OCI-LY1 (cell line): ENCODE results near the gene ACSL6.

Experiments
- H2AFZ ChIP-seq: fragments of 200-600 bp; sonication (generic), shearing (Covaris generic); 2 replicates; pipeline ENCODE4 v1.6.0; 2014; ENCODE audit warnings: antibody characterized with exemption, mild to moderate bottlenecking, low read length
- H3F3A ChIP-seq: fragments of 200-600 bp; sonication (generic), shearing (Covaris generic); 2 replicates; pipeline ENCODE4 v1.6.0; 2014; ENCODE audit warnings: mild to moderate bottlenecking, antibody characterized with exemption, low read length, moderate library complexity; ENCODE audit not compliant: insufficient read depth
- H3K27ac ChIP-seq: fragments of 200-600 bp; sonication (generic); 2 replicates; pipeline ENCODE4 v1.5.1; 2014; ENCODE audit warnings: low read length, mixed run types, mild to moderate bottlenecking, low read depth; ENCODE audit not compliant: poor library complexity, severe bottlenecking
- H3K27me3 ChIP-seq: fragments of 200-600 bp; sonication (generic); 2 replicates; pipeline ENCODE4 v1.6.0; 2014; ENCODE audit warnings: antibody characterized with exemption, mild to moderate bottlenecking, low read length, moderate library complexity; ENCODE audit not compliant: insufficient read depth
- H3K36me3 ChIP-seq: fragments of 200-600 bp; sonication (generic); 2 replicates; pipeline ENCODE4 v1.6.1; 2014; ENCODE audit warnings: mild to moderate bottlenecking, antibody characterized with exemption, low read length, moderate library complexity, mixed read lengths; ENCODE audit not compliant: insufficient read depth
- H3K4me1 ChIP-seq: fragments of 200-600 bp; sonication (generic); 2 replicates; pipeline ENCODE4 v1.5.1; 2014; ENCODE audit warnings: mild to moderate bottlenecking, low read length, moderate library complexity; ENCODE audit not compliant: insufficient read depth, severe bottlenecking
- H3K4me2 ChIP-seq: fragments of 200-600 bp; sonication (generic), shearing (Covaris generic); 2 replicates; pipeline ENCODE4 v1.6.1; 2014; ENCODE audit warnings: low read length
- H3K4me3 ChIP-seq: fragments of 200-600 bp; sonication (generic); 2 replicates; pipeline ENCODE4 v1.5.1; 2014; ENCODE audit warnings: low read length, low read depth, mild to moderate bottlenecking, mixed read lengths; ENCODE audit not compliant: poor library complexity, severe bottlenecking
- H3K79me2 ChIP-seq: fragments of 200-600 bp; shearing (Covaris generic); 2 replicates; pipeline ENCODE4 v1.6.1; 2016; ENCODE audit warnings: mixed run types, low read length, mixed read lengths; ENCODE audit not compliant: insufficient read depth
- H3K9ac ChIP-seq: fragments of 200-600 bp; sonication (generic), shearing (Covaris generic); 2 replicates; pipeline ENCODE4 v1.6.1; 2014; ENCODE audit warnings: mild to moderate bottlenecking, low read length, mixed read lengths
- H3K9me2 ChIP-seq: fragments of 200-600 bp; sonication (generic), shearing (Covaris generic); 2 replicates; pipeline ENCODE4 v1.6.1; 2014; ENCODE audit warnings: low read depth, mild to moderate bottlenecking, low read length, mixed read lengths
- H3K9me3 ChIP-seq: fragments of 200-600 bp; shearing (Covaris generic); 2 replicates; pipeline ENCODE4 v1.6.1; 2014; ENCODE audit warnings: low read length, mixed read lengths
- H4K20me1 ChIP-seq: fragments of 200-600 bp; sonication (generic), shearing (Covaris generic); 2 replicates; pipeline ENCODE4 v1.6.0; 2016; ENCODE audit warnings: mild to moderate bottlenecking, low read length; ENCODE audit not compliant: insufficient read depth
- CTCF ChIP-seq: fragments of 200-600 bp; sonication (generic), shearing (Covaris generic); IDR thresholded peaks from 2 replicates; pipeline ENCODE4 v1.5.1; 2017; ENCODE audit warnings: mild to moderate bottlenecking, antibody characterized with exemption, low read length, moderate library complexity, mixed read lengths
- EZH2 ChIP-seq: fragments of 200-600 bp; sonication (generic), shearing (Covaris generic); IDR thresholded peaks from 2 replicates; pipeline ENCODE4 v1.8.0; 2017; ENCODE audit warnings: borderline replicate concordance, mixed run types, mild to moderate bottlenecking, antibody characterized with exemption, low read length, moderate library complexity, mixed read lengths

Gene ACSL6

DNA sequence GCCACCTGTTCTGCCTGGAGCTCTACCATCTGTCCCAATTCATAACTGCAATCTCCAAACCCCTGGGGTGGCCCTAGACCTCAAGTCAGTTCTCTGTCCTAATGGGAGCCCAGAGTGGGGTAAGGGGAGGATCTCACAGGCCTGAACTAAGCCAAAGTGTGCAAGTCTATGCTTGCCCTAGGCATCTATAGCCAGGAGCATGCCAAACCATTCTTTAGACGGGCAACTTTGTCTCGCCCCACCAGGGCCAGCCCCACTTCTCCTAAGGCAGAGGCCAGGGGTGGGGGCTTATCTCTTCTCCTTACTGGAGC lies 3.3 kb downstream of the ACSL6 start:
- Histone ChIP-seq H3K9me3 (no peaks in the 10 kb centered on the region), H3K4me2 (no peak overlapping the region), H3K4me3 (no peak overlapping the region), H3F3A (no peaks in the 10 kb centered on the region), H3K27me3 (no peaks in the 10 kb centered on the region), H3K27ac (no peak overlapping the region), H3K9ac (no peak overlapping the region), H2AFZ (no peak overlapping the region), H4K20me1 (no peaks in the 10 kb centered on the region), H3K36me3 (no peaks in the 10 kb centered on the region), H3K79me2 (no peaks in the 10 kb centered on the region), H3K9me2 (no peaks in the 10 kb centered on the region), H3K4me1 (no peaks in the 10 kb centered on the region)
- TF ChIP-seq EZH2 (no peak), CTCF (no peak)

GRCh38 chr5:132007399-132008162 lies 3.9 kb downstream of the ACSL6 start:
- no peaks in the 10 kb centered on the region for H3K9me2 ChIP-seq
- H3K36me3 ChIP-seq, result no peaks in the 10 kb centered on the region
- H3K9me3 ChIP-seq, result no peaks in the 10 kb centered on the region
- H3K79me2 ChIP-seq, result no peaks in the 10 kb centered on the region
- H3K4me1 ChIP-seq, result no peaks in the 10 kb centered on the region
- no peaks in the 10 kb centered on the region for H3K27me3 ChIP-seq
- H3K27ac ChIP-seq, result no peak overlapping the region
- H3F3A ChIP-seq, result no peaks in the 10 kb centered on the region
- peak; percentile 77 for TF ChIP-seq CTCF
- no peak for TF ChIP-seq EZH2
- H3K9ac ChIP-seq, result no peak overlapping the region
- no peak overlapping the region for H3K4me3 ChIP-seq
- H3K4me2 ChIP-seq, result no peak overlapping the region
- no peak overlapping the region for H2AFZ ChIP-seq
- H4K20me1 ChIP-seq, result no peaks in the 10 kb centered on the region

GRCh38 chr5:132006331-132007120 lies 4.9 kb downstream of the ACSL6 start:
- Histone ChIP-seq H3K4me3 (no peak overlapping the region), H3K9ac (no peak overlapping the region), H3K9me2 (no peaks in the 10 kb centered on the region), H3K4me2 (no peak overlapping the region), H3F3A (no peaks in the 10 kb centered on the region), H3K27ac (no peak overlapping the region), H3K4me1 (no peaks in the 10 kb centered on the region), H2AFZ (no peak overlapping the region), H3K36me3 (no peaks in the 10 kb centered on the region), H3K79me2 (no peaks in the 10 kb centered on the region), H3K27me3 (0 out of 2 replicates have a peak, but pooled peaks cover 6% of the 10 kb centered on the region), H4K20me1 (no peaks in the 10 kb centered on the region), H3K9me3 (no peaks in the 10 kb centered on the region)
- TF ChIP-seq EZH2 (no peak), CTCF (no peak)
